H1 (cell line): Measurements from ENCODE around the gene CELF4. TPM values are rescaled to one million over a fixed set of nuclear protein-coding genes. Genes with fewer than 3 reads are reported as not detected.

Experiments
- CTCF ChIA-PET: fragments of 300-600 bp; sonication (Branson Sonifier 250); formaldehyde crosslinking; loops from one replicate; lab custom pipeline; 2021; ENCODE audit not compliant: partially characterized antibody; lab: Charles Lee
- POLR2A ChIA-PET: fragments of 300-600 bp; sonication (Branson Sonifier 250); formaldehyde crosslinking; loops from one replicate; lab custom pipeline; 2021; ENCODE audit warnings: inconsistent platforms; ENCODE audit not compliant: partially characterized antibody; lab: Charles Lee
- DNase-seq, 2 experiments: peaks; one replicate each; pipeline versions ENCODE4 v3.0.0 to v3.0.0-alpha.2; 2010 to 2022; ENCODE audit warnings: low spot score in 2 of 2, low read depth in 1 of 2, mixed read lengths in 1 of 2
- FAIRE-seq: peaks from 2 replicates; lab custom pipeline; 2011; peaks lifted over from hg19 to GRCh38; lab: Jason Lieb, UNC
- H2AFZ ChIP-seq: 2 replicates; pipeline ENCODE4 v1.8.1; 2012; ENCODE audit warnings: low read length, inconsistent platforms
- H2AK5ac ChIP-seq: 2 replicates; pipeline ENCODE4 v1.6.1; 2013; ENCODE audit warnings: low read depth, low read length
- H2BK120ac ChIP-seq: replicated peaks from 2 replicates; pipeline ENCODE3; 2013; ENCODE audit warnings: low read depth, low read length, inconsistent platforms
- H2BK12ac ChIP-seq: 2 replicates; pipeline ENCODE4 v1.6.1; 2013; ENCODE audit warnings: low read depth, low read length
- H2BK15ac ChIP-seq: 2 replicates; pipeline ENCODE4 v1.6.1; 2013; ENCODE audit warnings: low read length
- H2BK20ac ChIP-seq: 2 replicates; pipeline ENCODE4 v1.6.1; 2013; ENCODE audit warnings: low read length
- H2BK5ac ChIP-seq: 2 replicates; pipeline ENCODE4 v1.6.1; 2013; ENCODE audit warnings: low read depth, low read length
- H3K14ac ChIP-seq: 2 replicates; pipeline ENCODE4 v1.6.1; 2013; ENCODE audit warnings: inconsistent platforms; ENCODE audit not compliant: insufficient read length
- H3K18ac ChIP-seq: 2 replicates; pipeline ENCODE4 v1.6.1; 2013; ENCODE audit warnings: low read length; ENCODE audit errors: extremely low read depth
- H3K23ac ChIP-seq: 2 replicates; pipeline ENCODE4 v1.6.1; 2013; ENCODE audit warnings: inconsistent platforms; ENCODE audit not compliant: insufficient read length
- H3K23me2 ChIP-seq: 2 replicates; pipeline ENCODE4 v1.6.1; 2013; ENCODE audit warnings: low read depth, low read length
- H3K27ac ChIP-seq: 2 replicates; pipeline ENCODE4 v1.6.1; 2011; ENCODE audit warnings: low read depth, low read length, inconsistent platforms
- H3K27me3 ChIP-seq, 4 experiments: replicated peaks in 1 of 4; 1 replicate in 1 of 4; 2 replicates in 3 of 4; pipeline versions ENCODE4 v1.6.1 to v1.8.1; 2011 to 2013; ENCODE audit warnings: low read length in 3 of 4, mild to moderate bottlenecking in 3 of 4, inconsistent platforms in 2 of 4, mixed read lengths in 2 of 4, moderate library complexity in 1 of 4; ENCODE audit not compliant: control insufficient read depth in 3 of 4, insufficient read depth in 3 of 4; ENCODE audit errors: extremely low read depth in 1 of 4
- H3K36me3 ChIP-seq, 4 experiments: 2 replicates each; pipeline versions ENCODE4 v1.6.1 to v1.8.1; 2011 to 2013; ENCODE audit warnings: mild to moderate bottlenecking in 4 of 4, low read length in 3 of 4, moderate library complexity in 2 of 4, control low read depth in 1 of 4, inconsistent platforms in 1 of 4; ENCODE audit not compliant: insufficient read depth in 4 of 4, control insufficient read depth in 2 of 4
- H3K4ac ChIP-seq: replicated peaks from 2 replicates; pipeline ENCODE3; 2013; ENCODE audit warnings: low read length, low read depth, mixed read lengths, inconsistent platforms; ENCODE audit not compliant: insufficient read length
- H3K4me1 ChIP-seq, 4 experiments: replicated peaks in 1 of 4; 1 replicate in 1 of 4; 2 replicates in 3 of 4; pipeline versions ENCODE4 v1.6.1 to v1.8.1; 2011 to 2013; ENCODE audit warnings: low read length in 3 of 4, inconsistent platforms in 2 of 4, mixed read lengths in 1 of 4; ENCODE audit not compliant: insufficient read depth in 4 of 4, control insufficient read depth in 3 of 4
- H3K4me2 ChIP-seq, 2 experiments: 2 replicates each; pipeline versions ENCODE4 v1.6.1 to v1.8.1; 2011 to 2013; ENCODE audit warnings: low read depth in 2 of 2, low read length in 2 of 2, control low read depth in 1 of 2, inconsistent platforms in 1 of 2, mild to moderate bottlenecking in 1 of 2; ENCODE audit not compliant: insufficient read depth in 1 of 2
- H3K4me3 ChIP-seq, 4 experiments: fragments of 200-600, 300-600 bp in 1 of 4; sonication (generic), shearing (Covaris generic), sonication (Bioruptor Twin) in 1 of 4; 2 replicates each; pipeline versions ENCODE4 v1.5.1 to v1.8.1; 2011 to 2016; ENCODE audit warnings: low read length in 4 of 4, low read depth in 3 of 4, control low read depth in 2 of 4, inconsistent platforms in 2 of 4, mild to moderate bottlenecking in 2 of 4, mixed read lengths in 1 of 4, moderate library complexity in 1 of 4; ENCODE audit not compliant: insufficient read depth in 2 of 4; ENCODE audit errors: extremely low read depth in 1 of 4
- H3K56ac ChIP-seq: replicated peaks from 2 replicates; pipeline ENCODE3; 2013; ENCODE audit warnings: low read depth, mild to moderate bottlenecking, mixed read lengths, low read length, inconsistent platforms; ENCODE audit not compliant: insufficient read length
- H3K79me1 ChIP-seq: 2 replicates; pipeline ENCODE4 v1.6.1; 2013; ENCODE audit warnings: low read depth, low read length, control low read depth
- H3K79me2 ChIP-seq, 2 experiments: 2 replicates each; pipeline versions ENCODE4 v1.6.1 to v1.8.1; 2012 to 2013; ENCODE audit warnings: low read length in 2 of 2, mild to moderate bottlenecking in 2 of 2, inconsistent platforms in 1 of 2; ENCODE audit not compliant: insufficient read depth in 2 of 2, control insufficient read depth in 1 of 2
- H3K9ac ChIP-seq, 4 experiments: replicated peaks in 1 of 4; 1 replicate in 1 of 4; 2 replicates in 3 of 4; pipeline versions ENCODE4 v1.6.1 to v1.8.1; 2011 to 2013; ENCODE audit warnings: low read depth in 3 of 4, low read length in 3 of 4, control low read depth in 2 of 4, mild to moderate bottlenecking in 2 of 4, moderate library complexity in 2 of 4, inconsistent platforms in 1 of 4; ENCODE audit errors: extremely low read depth in 1 of 4
- H3K9me3 ChIP-seq, 2 experiments: 2 replicates each; pipeline versions ENCODE4 v1.6.1 to v1.8.1; 2012 to 2013; ENCODE audit warnings: mild to moderate bottlenecking in 2 of 2, moderate library complexity in 2 of 2, control low read depth in 1 of 2, inconsistent platforms in 1 of 2, low read depth in 1 of 2, low read length in 1 of 2, mixed read lengths in 1 of 2; ENCODE audit not compliant: insufficient read depth in 2 of 2
- H4K20me1 ChIP-seq, 2 experiments: replicated peaks in 1 of 2; 2 replicates each; pipeline versions ENCODE3 to v1.8.1; 2011 to 2013; ENCODE audit warnings: inconsistent platforms in 2 of 2, low read length in 2 of 2, mild to moderate bottlenecking in 1 of 2; ENCODE audit not compliant: insufficient read depth in 2 of 2, control insufficient read depth in 1 of 2
- H4K5ac ChIP-seq: 2 replicates; pipeline ENCODE4 v1.6.1; 2013; ENCODE audit warnings: low read length, low read depth, mixed read lengths, inconsistent platforms; ENCODE audit not compliant: insufficient read length
- H4K8ac ChIP-seq: 2 replicates; pipeline ENCODE4 v1.8.0; 2013; ENCODE audit warnings: mild to moderate bottlenecking, moderate library complexity, low read length, inconsistent platforms; ENCODE audit not compliant: insufficient read depth; ENCODE audit errors: extremely low read depth
- H4K91ac ChIP-seq: replicated peaks from 2 replicates; pipeline ENCODE3; 2013; ENCODE audit warnings: low read length, mixed read lengths, inconsistent platforms; ENCODE audit not compliant: insufficient read length
- EP300 ChIP-seq, 2 experiments: IDR thresholded peaks; 1 replicate in 1 of 2; 2 replicates in 1 of 2; pipeline ENCODE4 v1.6.1; 2011 to 2012; ENCODE audit warnings: low read depth in 2 of 2, low read length in 2 of 2, mild to moderate bottlenecking in 2 of 2, borderline replicate concordance in 1 of 2, inconsistent platforms in 1 of 2, moderate library complexity in 1 of 2
- GTF2F1 ChIP-seq: IDR thresholded peaks from 2 replicates; pipeline ENCODE4 v1.6.1; 2012; ENCODE audit warnings: low read depth, low read length, improper control_type of control experiment, borderline replicate concordance
- MAFK ChIP-seq: IDR thresholded peaks from 2 replicates; pipeline ENCODE4 v1.6.1; 2012; ENCODE audit warnings: low read depth, mild to moderate bottlenecking, improper control_type of control experiment, low read length
- NRF1 ChIP-seq: IDR thresholded peaks from 2 replicates; pipeline ENCODE4 v1.6.1; 2011; ENCODE audit warnings: mild to moderate bottlenecking, low read depth, low read length, improper control_type of control experiment
- RAD21 ChIP-seq, 2 experiments: IDR thresholded peaks in 1 of 2; conservative IDR thresholded peaks in 1 of 2; 2 replicates each; pipeline ENCODE4 v1.6.1; 2011; ENCODE audit warnings: low read depth in 2 of 2, low read length in 2 of 2, improper control_type of control experiment in 1 of 2, inconsistent platforms in 1 of 2, mild to moderate bottlenecking in 1 of 2, moderate library complexity in 1 of 2
- SP1 ChIP-seq: IDR thresholded peaks from 2 replicates; pipeline ENCODE4 v1.6.1; 2011; ENCODE audit warnings: low read depth, low read length
- USF2 ChIP-seq: IDR thresholded peaks from 2 replicates; pipeline ENCODE4 v1.6.1; 2011; ENCODE audit warnings: low read length, improper control_type of control experiment
- ZNF274 ChIP-seq: IDR thresholded peaks from 2 replicates; pipeline ENCODE4 v1.7.0; 2012; ENCODE audit warnings: low read length, borderline replicate concordance; ENCODE audit errors: extremely low read depth
- WGBS, 2 experiments: shearing (Covaris generic) in 1 of 2; methylation state at CpG; one replicate each; pipeline versions ENCODE4 v1.1.6 to v1.1.7; 2013 to 2015; ENCODE audit warnings: low lambda C conversion rate in 2 of 2, mixed read lengths in 2 of 2, inconsistent platforms in 1 of 2, low coverage in 1 of 2, missing lambda C conversion rate in 1 of 2; ENCODE audit not compliant: insufficient replicate concordance in 2 of 2, insufficient coverage in 1 of 2, insufficient read length in 1 of 2; ENCODE audit errors: extremely low coverage in 1 of 2, missing lambda C conversion rate in 1 of 2; 5-methylcytosine and 5-hydroxymethylcytosine counted together
- polyA plus RNA-seq, 7 experiments: library from polyadenylated mRNA; depleted of rRNA in 3 of 7; stranded (reverse) in 5 of 7; unstranded in 2 of 7; fragments of >200 nt in 5 of 7; fragments of 200-250 nt in 2 of 7; gene quantifications; 1 replicate in 5 of 7; 2 replicates in 1 of 7; 4 replicates in 1 of 7; pipeline versions ENCODE4 v1.2.1 to v1.2.3, GENCODE V29; 2011 to 2013; ENCODE audit warnings: missing spikeins in 2 of 7, mixed read lengths in 2 of 7
- total RNA-seq: library from RNA; stranded (reverse); fragmentation: NEBNext Ultra II Directional; extraction: Animal tissue kit (Norgen Biotek cat#: 25700); gene quantifications from 2 replicates; pipeline ENCODE4 v1.2.1, GENCODE V29; 2021

CELF4 gene
- total and polyA plus RNA-seq, 2 of the 8 experiments (the other 6 are each of a cell fraction or from before 2014, with no cell fraction given), result 1.6 to 3.4 TPM

GRCh38 chr18:37398248-37398920 lies 167.2 kb downstream of the CELF4 start:
- WGBS, 2 experiments, result 82% methylated on average over 13 of the region's 14 CpGs; no CpG with 5 or more reads in 1 of the 2 experiments
- H3K23ac ChIP-seq, result no peak overlapping the region
- no peak overlapping the region for H2BK20ac ChIP-seq
- ChIA-PET CTCF (interaction anchor here (0.7 to 2.3 kb wide), 6 partner anchors 12 to 83 kb away, joined by 3 to 11 read pairs (median 4); no protein-coding TSS in a partner anchor), POLR2A (interaction anchor here (1.2 kb wide), 1 partner anchor 19 kb away, joined by 3 read pairs; no protein-coding TSS in a partner anchor)
- H2BK5ac ChIP-seq, result no peak overlapping the region
- H2BK15ac ChIP-seq, result no peak overlapping the region
- no peak overlapping the region for H3K14ac ChIP-seq
- DNase-seq (no peak), FAIRE-seq (no peak)
- H3K27ac ChIP-seq, result no peak overlapping the region
- no peaks in the 10 kb centered on the region; the same call in 1 of the 2 replicates for H3K79me1 ChIP-seq
- H3K18ac ChIP-seq, result no peak overlapping the region
- H4K5ac ChIP-seq, result no peak overlapping the region
- no peaks in the 10 kb centered on the region for H3K9me3 ChIP-seq
- no peaks in the 10 kb centered on the region for H4K20me1 ChIP-seq
- H2BK120ac ChIP-seq, result no peak overlapping the region
- peaks cover 0 to 16% (median 8%) of the 10 kb centered on the region in 4 experiments; a peak in 6 of 7 replicates for H3K4me1 ChIP-seq
- H2AFZ ChIP-seq, result no peak overlapping the region
- H3K4me3 ChIP-seq, result no peak overlapping the region
- H3K79me2 ChIP-seq, result no peaks in the 10 kb centered on the region
- no peak overlapping the region for H3K9ac ChIP-seq
- no peak overlapping the region for H4K91ac ChIP-seq
- H3K23me2 ChIP-seq, result peaks cover 2% of the 10 kb centered on the region; the same call in 1 of the 2 replicates
- no peak overlapping the region for H2AK5ac ChIP-seq
- no peak overlapping the region for H2BK12ac ChIP-seq
- no peak overlapping the region for H3K56ac ChIP-seq
- H3K4me2 ChIP-seq, result no peak overlapping the region
- H3K36me3 ChIP-seq, result no peaks in the 10 kb centered on the region
- no peak overlapping the region for H3K4ac ChIP-seq
- H4K8ac ChIP-seq, result no peak overlapping the region
- peaks cover 2 to 20% (median 8%) of the 10 kb centered on the region in 4 experiments; a peak in 6 of 7 replicates for H3K27me3 ChIP-seq
- TF ChIP-seq GTF2F1 (no peak), EP300 (IDR thresholded peaks at IDR 0.05; ENCODE audit: borderline replicate concordance in 1 of 2, low read depth in 2 of 2, low read length in 2 of 2) (no peak), NRF1 (no peak), ZNF274 (no peak), MAFK (no peak), USF2 (no peak), RAD21 (IDR thresholded peaks at IDR 0.05 in 1 of 2, conservative IDR thresholded peaks at IDR 0.05 in 1 of 2; ENCODE audit: low read depth in 2 of 2, low read length in 2 of 2) (no peak), SP1 (no peak)
